HepG2 (cell line): ENCODE results near the gene ADAMTS13. TPM values are rescaled to one million over a fixed set of nuclear protein-coding genes. Genes with fewer than 3 reads are reported as not detected.

ENCODE experiments used
- ATAC-seq: fragments of 200-7000 bp; cut with Tn5 transposase; 3 replicates; pipeline ENCODE4 v1.9.1; 2020; ENCODE audit warnings: mild to moderate bottlenecking, moderate library complexity
- BruUV-seq: library from RNA; stranded (reverse); fragments of 400-500 nt; replicated peaks from 2 replicates; lab custom pipeline; 2021; lab: Mats Ljungman, UMichigan
- CTCF ChIA-PET: fragments of 300-600 bp; formaldehyde crosslinking; extraction: SDS; loops from one replicate; lab custom pipeline; 2021; ENCODE audit warnings: low total read pairs, inconsistent platforms, low intra/inter-chr PET ratio; lab: Yijun Ruan, JAX
- POLR2A ChIA-PET: fragments of 350-600 bp; sonication (Branson Sonifier 250); formaldehyde crosslinking; loops from one replicate; lab custom pipeline; 2020; ENCODE audit warnings: antibody characterized with exemption, inconsistent platforms; lab: Yijun Ruan, JAX
- DNase-seq: peaks from one replicate; pipeline ENCODE4 v3.0.0-alpha.2; 2015; ENCODE audit warnings: low spot score
- FAIRE-seq: peaks from 3 replicates; lab custom pipeline; 2011; peaks lifted over from hg19 to GRCh38; lab: Jason Lieb, UNC
- H2AFZ ChIP-seq: one replicate; pipeline ENCODE4 v1.6.1; 2011; ENCODE audit warnings: low read length, inconsistent platforms
- H3K27ac ChIP-seq: fragments of 300-600 bp; 3 replicates; pipeline ENCODE4 v1.8.0; 2011; ENCODE audit warnings: mixed run types, mild to moderate bottlenecking, mixed read lengths, low read length, inconsistent platforms; ENCODE audit not compliant: insufficient read depth; ENCODE audit errors: extremely low read length
- H3K27me3 ChIP-seq, 2 experiments: fragments of 200-600 bp in 1 of 2; 2 replicates in 1 of 2; 3 replicates in 1 of 2; pipeline versions ENCODE4 v1.6.0 to v1.8.0; 2011; ENCODE audit warnings: low read length in 2 of 2, mild to moderate bottlenecking in 2 of 2, moderate library complexity in 2 of 2, inconsistent platforms in 1 of 2; ENCODE audit not compliant: insufficient read depth in 2 of 2, control insufficient read depth in 1 of 2
- H3K36me3 ChIP-seq, 2 experiments: fragments of 200-600 bp in 1 of 2; replicated peaks in 1 of 2; 2 replicates in 1 of 2; 3 replicates in 1 of 2; pipeline versions ENCODE4 v1.5.1 to v1.8.0; 2011; ENCODE audit warnings: low read length in 2 of 2, inconsistent platforms in 1 of 2; ENCODE audit not compliant: insufficient read depth in 2 of 2, control insufficient read depth in 1 of 2
- H3K4me1 ChIP-seq: 2 replicates; pipeline ENCODE4 v1.5.1; 2012; ENCODE audit warnings: low read length, inconsistent platforms; ENCODE audit not compliant: insufficient read depth
- H3K4me2 ChIP-seq: 2 replicates; pipeline ENCODE4 v1.6.0; 2011; ENCODE audit warnings: low read depth, low read length, inconsistent platforms
- H3K4me3 ChIP-seq, 3 experiments: fragments of 200-600 bp in 1 of 3; sonication (generic), shearing (Covaris generic) in 1 of 3; replicated peaks in 1 of 3; 2 replicates each; pipeline ENCODE4 v1.5.1; 2011 to 2016; ENCODE audit warnings: low read length in 3 of 3, inconsistent platforms in 2 of 3, low read depth in 2 of 3, mild to moderate bottlenecking in 2 of 3, control low read depth in 1 of 3, mixed read lengths in 1 of 3; ENCODE audit not compliant: insufficient read depth in 1 of 3
- H3K79me2 ChIP-seq: one replicate; pipeline ENCODE4 v1.6.1; 2011; ENCODE audit warnings: low read length, inconsistent platforms; ENCODE audit not compliant: insufficient read depth
- H3K9ac ChIP-seq: 2 replicates; pipeline ENCODE4 v1.6.0; 2011; ENCODE audit warnings: mild to moderate bottlenecking, low read depth, low read length, inconsistent platforms; ENCODE audit not compliant: insufficient read depth
- H3K9me3 ChIP-seq: 2 replicates; pipeline ENCODE4 v1.5.1; 2012; ENCODE audit warnings: mild to moderate bottlenecking, low read length
- H4K20me1 ChIP-seq: 2 replicates; pipeline ENCODE4 v1.6.0; 2011; ENCODE audit warnings: inconsistent platforms, mild to moderate bottlenecking, low read length, moderate library complexity; ENCODE audit not compliant: insufficient read depth
- BORCS8-MEF2B ChIP-seq: sonication (generic); formaldehyde crosslinking; IDR thresholded peaks from 2 replicates; pipeline ENCODE4 v1.8.0; 2022; ENCODE audit warnings: mild to moderate bottlenecking, missing genetic modification reagents
- FIP1L1 ChIP-seq: fragments of 200-400 bp; formaldehyde crosslinking; IDR thresholded peaks from 2 replicates; pipeline ENCODE4 v1.6.1; 2018; ENCODE audit warnings: low read depth, mild to moderate bottlenecking, low read length, moderate library complexity, borderline replicate concordance; ENCODE audit not compliant: insufficient read depth
- HMG20B ChIP-seq: conservative IDR thresholded peaks from 2 replicates; pipeline ENCODE4 v1.6.1; 2016; ENCODE audit warnings: missing genetic modification reagents, missing compliant biosample characterization
- KDM5B ChIP-seq: sonication (generic); formaldehyde crosslinking; IDR thresholded peaks from 2 replicates; pipeline ENCODE4 v1.4.0; 2020; ENCODE audit warnings: missing genetic modification reagents, mild to moderate bottlenecking, borderline replicate concordance
- RFXAP ChIP-seq: sonication (generic); formaldehyde crosslinking; IDR thresholded peaks from 2 replicates; pipeline ENCODE4 v1.4.0; 2020; ENCODE audit warnings: missing genetic modification reagents, borderline replicate concordance
- SNRNP70 ChIP-seq: fragments of 200-400 bp; formaldehyde crosslinking; IDR thresholded peaks from 2 replicates; pipeline ENCODE4 v1.6.1; 2017; ENCODE audit warnings: mild to moderate bottlenecking, low read depth, low read length, moderate library complexity
- SOX6 ChIP-seq, 2 experiments: fragments of 450-650 bp in 1 of 2; sonication (generic) in 1 of 2; formaldehyde crosslinking in 1 of 2; IDR thresholded peaks; 2 replicates each; pipeline versions ENCODE4 v1.4.0 to v1.6.1; 2017 to 2020; ENCODE audit warnings: antibody characterized with exemption in 1 of 2, mild to moderate bottlenecking in 1 of 2, missing genetic modification reagents in 1 of 2
- ZFY ChIP-seq: sonication (generic); formaldehyde crosslinking; IDR thresholded peaks from 2 replicates; pipeline ENCODE4 v1.4.0; 2020; ENCODE audit warnings: missing genetic modification reagents
- ZIK1 ChIP-seq: sonication (generic); formaldehyde crosslinking; IDR thresholded peaks from 2 replicates; pipeline ENCODE4 v1.5.0; 2020; ENCODE audit warnings: mild to moderate bottlenecking, low read depth, missing genetic modification reagents, borderline replicate concordance
- ZKSCAN5 ChIP-seq: sonication (generic); formaldehyde crosslinking; IDR thresholded peaks from 2 replicates; pipeline ENCODE4 v1.5.1; 2020; ENCODE audit warnings: mild to moderate bottlenecking, missing genetic modification reagents
- ZNF512 ChIP-seq: sonication (generic); formaldehyde crosslinking; IDR thresholded peaks from 2 replicates; pipeline ENCODE4 v1.4.0; 2020; ENCODE audit warnings: mild to moderate bottlenecking, missing genetic modification reagents
- ZNF549 ChIP-seq: sonication (generic); formaldehyde crosslinking; IDR thresholded peaks from 2 replicates; pipeline ENCODE4 v1.5.0; 2020; ENCODE audit warnings: missing genetic modification reagents
- ZNF572 ChIP-seq: sonication (generic); formaldehyde crosslinking; IDR thresholded peaks from 2 replicates; pipeline ENCODE4 v1.5.1; 2020; ENCODE audit warnings: mild to moderate bottlenecking, missing genetic modification reagents
- ZSCAN29 ChIP-seq: sonication (generic); formaldehyde crosslinking; conservative IDR thresholded peaks from 2 replicates; pipeline ENCODE4 v1.4.0; 2020; ENCODE audit warnings: mild to moderate bottlenecking, missing genetic modification reagents
- WGBS: methylation state at CpG from one replicate; pipeline ENCODE4 v1.1.6; 2017; ENCODE audit warnings: low lambda C conversion rate; 5-methylcytosine and 5-hydroxymethylcytosine counted together
- in situ Hi-C: cut with HindIII; loops from 2 replicates; pipeline ENCODE4 v1.10.0; 2017; ENCODE audit warnings: low pct_unique_long_range_greater_than_20kb; ENCODE audit not compliant: extremely low pct_ligation_motif_present
- intact Hi-C: fragments of 100-400 bp; cut with micrococcal nuclease; formaldehyde crosslinking; loops from one replicate; pipeline ENCODE4 v1.10.0; 2022; ENCODE audit not compliant: unreplicated experiment
- polyA plus RNA-seq, 8 experiments: library from polyadenylated mRNA; depleted of rRNA in 3 of 8; stranded (reverse) in 7 of 8; unstranded in 1 of 8; fragments of >200 nt; fragmentation: Illumina TruSeq in 4 of 8; extraction: Trizol in 4 of 8; gene quantifications; 2 replicates each; pipeline versions ENCODE4 v1.2.1 to v1.2.3, GENCODE V29; 2011 to 2016; ENCODE audit warnings: low read depth in 4 of 8, missing spikeins in 1 of 8, mixed read lengths in 1 of 8; ENCODE audit not compliant: insufficient read depth in 1 of 8
- total RNA-seq, 5 experiments: library from RNA; depleted of rRNA; stranded (reverse); fragments of >200 nt; fragmentation: Illumina TruSeq; extraction: Trizol; gene quantifications; 2 replicates each; pipeline ENCODE4 v1.2.3, GENCODE V29; 2016; ENCODE audit warnings: low read depth in 1 of 5
- TF ChIP-seq, protein P1 (sequence below): sonication (generic); formaldehyde crosslinking; IDR thresholded peaks from 2 replicates; pipeline ENCODE4 v1.4.0; 2020; ENCODE audit warnings: missing genetic modification reagents

ADAMTS13 gene
- total and polyA plus RNA-seq, 2 of the 13 experiments (the other 11 are each of a cell fraction or from before 2014, with no cell fraction given), result 0.91 to 4.5 TPM

- Histone ChIP-seq H3K79me2 (peaks cover 14% of the 10 kb centered on the region), H3K9me3 (no peaks in the 10 kb centered on the region), H3K4me2 (no peak overlapping the region), H3K4me1 (peaks cover 23% of the 10 kb centered on the region), H3K27ac (no peak overlapping the region), H4K20me1 (no peaks in the 10 kb centered on the region; the same call in 1 of the 2 replicates), H3K9ac (no peak overlapping the region), H3K4me3 (no peak overlapping the region), H3K36me3 (peaks cover 9 to 14% of the 10 kb centered on the region in 2 experiments; a peak in 3 of 5 replicates), H2AFZ (no peak overlapping the region), H3K27me3 (no peaks in the 10 kb centered on the region; a peak in 1 of 5 replicates)
- ATAC-seq, result no peak
- ChIA-PET CTCF (no interaction called here), POLR2A (interaction anchor here (2.2 kb wide), 1 partner anchor 14 kb away, joined by 6 read pairs; the partner anchor contains the start of gene SLC2A6)
- WGBS, result 94% methylated on average over 10 of the region's 10 CpGs
- TF ChIP-seq SNRNP70 (no peak), ZSCAN29 (CRISPR knock-in tag) (no peak), ZFY (CRISPR knock-in tag) (no peak), ZIK1 (CRISPR knock-in tag) (no peak)
- TF ChIP-seq, protein P1, sequence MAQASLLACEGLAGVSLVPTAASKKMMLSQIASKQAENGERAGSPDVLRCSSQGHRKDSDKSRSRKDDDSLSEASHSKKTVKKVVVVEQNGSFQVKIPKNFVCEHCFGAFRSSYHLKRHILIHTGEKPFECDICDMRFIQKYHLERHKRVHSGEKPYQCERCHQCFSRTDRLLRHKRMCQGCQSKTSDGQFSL (CRISPR knock-in tag), result no peak
- BruUV-seq, result no TSS peak
- in situ Hi-C loops (no loop called here), intact Hi-C loops (no loop called here)
- no peak for FAIRE-seq
- DNase-seq, result no peak
Observed at GRCh38 chr9:133464638-133465037, 42.5 kb downstream of the ADAMTS13 start.

- FAIRE-seq, result no peak
- no peak overlapping the region for H2AFZ ChIP-seq
- 90% methylated on average over 6 of the region's 6 CpGs for WGBS
- TF ChIP-seq ZNF512 (CRISPR knock-in tag) (no peak), ZKSCAN5 (no peak), HMG20B (CRISPR knock-in tag) (no peak), SOX6 (IDR thresholded peaks at IDR 0.05) (no peak), SOX6 (CRISPR knock-in tag; IDR thresholded peaks at IDR 0.05) (no peak), KDM5B (no peak), ZNF549 (CRISPR knock-in tag) (no peak), RFXAP (CRISPR knock-in tag) (no peak), BORCS8-MEF2B (CRISPR knock-in tag) (no peak), ZNF572 (no peak), FIP1L1 (no peak)
Observed at GRCh38 chr9:133465984-133466383, 43.8 kb downstream of the ADAMTS13 start.

More at GRCh38 chr9:133465984-133466383, 43.8 kb downstream of the ADAMTS13 start:
- Histone ChIP-seq H3K4me1 (peaks cover 30% of the 10 kb centered on the region), H3K79me2 (peaks cover 11% of the 10 kb centered on the region), H3K36me3 (peaks cover 9 to 14% of the 10 kb centered on the region in 2 experiments; a peak in 3 of 5 replicates), H3K9me3 (no peaks in the 10 kb centered on the region), H3K27ac (no peak overlapping the region), H3K4me3 (no peak overlapping the region), H3K27me3 (no peaks in the 10 kb centered on the region; a peak in 1 of 5 replicates), H4K20me1 (no peaks in the 10 kb centered on the region; the same call in 1 of the 2 replicates), H3K4me2 (no peak overlapping the region), H3K9ac (no peak overlapping the region)
- intact Hi-C loops, result no loop called here
- POLR2A ChIA-PET, result no interaction called here
- CTCF ChIA-PET, result no interaction called here
- no TSS peak for BruUV-seq
- ATAC-seq (no peak), DNase-seq (no peak)
- in situ Hi-C loops, result no loop called here
